Caco-2 (cell line): Measurements from ENCODE around the gene HPN. TPM values are rescaled to one million over a fixed set of nuclear protein-coding genes. Genes with fewer than 3 reads are reported as not detected.
A peak's percentile ranks its signal among the peaks of the same experiment; 100 is the strongest.

Experiments
- BruUV-seq: library from RNA; stranded (reverse); fragments of 400-500 nt; replicated peaks from 2 replicates; lab custom pipeline; 2021; lab: Mats Ljungman, UMichigan
- CTCF ChIA-PET: fragments of 300-600 bp; sonication (Branson Sonifier 250); formaldehyde crosslinking; loops from one replicate; lab custom pipeline; 2022; ENCODE audit warnings: antibody characterized with exemption; lab: Charles Lee
- POLR2A ChIA-PET: fragments of 300-600 bp; sonication (Branson Sonifier 250); formaldehyde crosslinking; loops from one replicate; lab custom pipeline; 2022; ENCODE audit warnings: antibody characterized with exemption; lab: Charles Lee
- DNase-seq, 2 experiments: peaks; one replicate each; pipeline versions ENCODE4 v3.0.0 to v3.0.0-alpha.2; 2020 to 2022
- H3K27me3 ChIP-seq: replicated peaks from 2 replicates; pipeline ENCODE4 v1.6.0; 2011; ENCODE audit warnings: low read length; ENCODE audit not compliant: control insufficient read depth, insufficient read depth
- H3K36me3 ChIP-seq: 2 replicates; pipeline ENCODE4 v1.5.1; 2011; ENCODE audit warnings: low read length; ENCODE audit not compliant: control insufficient read depth, insufficient read depth
- H3K4me1 ChIP-seq: fragments of 250-450 bp; sonication (Bioruptor Pico); 2 replicates; pipeline ENCODE4 v1.5.1; 2020; ENCODE audit warnings: mild to moderate bottlenecking
- H3K4me3 ChIP-seq: 2 replicates; pipeline ENCODE4 v1.5.1; 2011; ENCODE audit warnings: low read depth, mild to moderate bottlenecking, control low read depth, low read length
- H3K9me3 ChIP-seq: fragments of 250-450 bp; sonication (Bioruptor Pico); 2 replicates; pipeline ENCODE4 v1.5.1; 2020; ENCODE audit warnings: mild to moderate bottlenecking, moderate library complexity
- H3K27ac Mint-ChIP-seq: one replicate; pipeline ENCODE4 v1.8.0; 2022; ENCODE audit warnings: mixed read lengths; ENCODE audit not compliant: unreplicated experiment
- H3K27me3 Mint-ChIP-seq: one replicate; pipeline ENCODE4 v1.8.0; 2022; ENCODE audit warnings: mixed read lengths; ENCODE audit not compliant: insufficient read depth, unreplicated experiment
- H3K36me3 Mint-ChIP-seq: one replicate; pipeline ENCODE4 v1.8.0; 2022; ENCODE audit warnings: mild to moderate bottlenecking, mixed read lengths; ENCODE audit not compliant: insufficient read depth, unreplicated experiment
- H3K4me1 Mint-ChIP-seq: one replicate; pipeline ENCODE4 v1.8.0; 2022; ENCODE audit warnings: low read depth, mixed read lengths; ENCODE audit not compliant: unreplicated experiment
- H3K4me3 Mint-ChIP-seq: one replicate; pipeline ENCODE4 v1.8.0; 2022; ENCODE audit warnings: mild to moderate bottlenecking, moderate library complexity, mixed read lengths; ENCODE audit not compliant: unreplicated experiment
- H3K9me3 Mint-ChIP-seq: one replicate; pipeline ENCODE4 v1.8.0; 2022; ENCODE audit warnings: mixed read lengths; ENCODE audit not compliant: unreplicated experiment
- CTCF ChIP-seq, 2 experiments: fragments of 200-600 bp in 1 of 2; IDR thresholded peaks; 1 replicate in 1 of 2; 2 replicates in 1 of 2; pipeline versions ENCODE4 v1.5.1 to v1.8.0; 2011 to 2022; ENCODE audit warnings: antibody characterized with exemption in 1 of 2, control low read depth in 1 of 2, inconsistent platforms in 1 of 2, low read depth in 1 of 2, low read length in 1 of 2, mild to moderate bottlenecking in 1 of 2, moderate library complexity in 1 of 2; ENCODE audit not compliant: insufficient read depth in 1 of 2, severe bottlenecking in 1 of 2, unreplicated experiment in 1 of 2
- intact Hi-C: fragments of 100-400 bp; cut with micrococcal nuclease; formaldehyde crosslinking; loops from one replicate; pipeline ENCODE4 v1.10.0; 2022; ENCODE audit not compliant: unreplicated experiment
- total RNA-seq: library from RNA; stranded (reverse); gene quantifications from 2 replicates; pipeline ENCODE4 v1.2.3, GENCODE V29; 2022

HPN gene
- total RNA-seq, 1 experiment from 2014 or later = 20.8 TPM

GRCh38 chr19:35030257-35031071 is 11.1 kb upstream of the HPN start, which contains the start of gene SCN1B:
Gene SCN1B (plus strand): TSS chr19:35030470. CDS start chr19:35030821, 351 bp downstream.
- Histone ChIP-seq H3K9me3 (no peaks in the 10 kb centered on the region), H3K27me3 (no peaks in the 10 kb centered on the region), H3K4me3 (peak within 1 kb of the TSS; percentile 45), H3K36me3 (peaks cover 3% of the 10 kb centered on the region), H3K4me1 (peaks cover 10% of the 10 kb centered on the region; the same call in 1 of the 2 replicates)
- Mint-ChIP-seq H3K4me3 (peak within 1 kb of the TSS; percentile 79), H3K27ac (no peak within 1 kb of the TSS), H3K36me3 (peaks cover 41% of the 10 kb centered on the region), H3K4me1 (peaks cover 8% of the 10 kb centered on the region), H3K9me3 (no peaks in the 10 kb centered on the region), H3K27me3 (peaks cover 6% of the 10 kb centered on the region)
- ChIA-PET POLR2A (interaction anchor here (1.2 kb wide), 1 partner anchor 24 kb away, joined by 4 read pairs; no protein-coding TSS in a partner anchor), CTCF (no interaction called here)
- BruUV-seq = no TSS peak
- intact Hi-C loops = loop anchor here (1.0 kb wide), 1 partner anchor 10 kb away; no protein-coding TSS in a partner anchor
- no peak for TF ChIP-seq CTCF (IDR thresholded peaks at IDR 0.05; ENCODE audit: insufficient read depth in 1 of 2, low read depth in 1 of 2, low read length in 1 of 2, severe bottlenecking in 1 of 2, unreplicated experiment in 1 of 2)
- DNase-seq = peak; percentile 69 to 83

GRCh38 chr19:35031072-35031881 is 10.2 kb upstream of the HPN start:
- intact Hi-C loops = loop anchor here (1.0 kb wide), 1 partner anchor 9 kb away; no protein-coding TSS in a partner anchor

More at GRCh38 chr19:35031072-35031881, 10.2 kb upstream of the HPN start:
- Mint-ChIP-seq H3K27ac (no peak overlapping the region), H3K4me1 (peaks cover 8% of the 10 kb centered on the region), H3K36me3 (peaks cover 38% of the 10 kb centered on the region), H3K4me3 (peak overlapping the region; percentile 33), H3K27me3 (peaks cover 6% of the 10 kb centered on the region), H3K9me3 (no peaks in the 10 kb centered on the region)
- DNase-seq = no peak
- BruUV-seq = no TSS peak
- peak overlapping the region; percentile 45 for H3K4me3 ChIP-seq
- ChIA-PET CTCF (interaction anchor here (0.6 kb wide), 1 partner anchor 35 kb away, joined by 3 read pairs; no protein-coding TSS in a partner anchor), POLR2A (interaction anchor here (0.6 kb wide), 1 partner anchor 216 kb away, joined by 4 read pairs; no protein-coding TSS in a partner anchor)
- no peaks in the 10 kb centered on the region for H3K9me3 ChIP-seq
- TF ChIP-seq CTCF (IDR thresholded peaks at IDR 0.05; ENCODE audit: insufficient read depth in 1 of 2, low read depth in 1 of 2, low read length in 1 of 2, severe bottlenecking in 1 of 2, unreplicated experiment in 1 of 2) = no peak
- peaks cover 3% of the 10 kb centered on the region for H3K36me3 ChIP-seq
- no peaks in the 10 kb centered on the region for H3K27me3 ChIP-seq
- peaks cover 10% of the 10 kb centered on the region; the same call in 1 of the 2 replicates for H3K4me1 ChIP-seq
